HT1080 (cell line): ENCODE data around the gene HECTD2. TPM values are rescaled to one million over a fixed set of nuclear protein-coding genes. Genes with fewer than 3 reads are reported as not detected.

Experiments
- small RNA-seq: library from RNA; depleted of rRNA; stranded (forward); fragments of <200 nt; gene quantifications from one replicate; pipeline ENCODE3, GENCODE V24; 2014
- total RNA-seq: library from RNA; depleted of rRNA; stranded (reverse); fragments of >200 nt; shearing (Covaris generic); gene quantifications from 2 replicates; pipeline ENCODE4 v1.2.3, GENCODE V29; 2014; rRNA removed

The HECTD2 gene
- total RNA-seq, 1 experiment from 2014 or later = 3.8 TPM

Small RNA genes within 50 kb of the gene (small RNA-seq; reads per million reads assigned to genes)
- not detected for gene AL161798.1
- not detected for gene RPS27P1

Other genes starting within 250 kb of the HECTD2 start
- 23.5 and 34.0 TPM in 2 replicates for gene PCGF5, start 189.7 kb upstream of the HECTD2 start, total RNA-seq
- gene PPP1R3C, start 222.7 kb downstream of the HECTD2 start, total RNA-seq = 2.7 and 3.1 TPM in 2 replicates